Ureter (tissue), 1 donor: ENCODE measurements around the gene SLC36A3. TPM values are rescaled to one million over a fixed set of nuclear protein-coding genes. Genes with fewer than 3 reads are reported as not detected.
"Not testable (repeated sequence)": the region's sequence is repeated elsewhere in the genome, so short reads cannot be mapped to it uniquely, and the experiment has no call there.

ENCODE experiments used
- DNase-seq: peaks from one replicate; pipeline ENCODE4 v3.0.0-alpha.2; 2020; ENCODE audit warnings: low spot score
- total RNA-seq: library from RNA; stranded (reverse); gene quantifications from one replicate; pipeline ENCODE4 v1.2.4, GENCODE V29; 2023
- donor health status: DM: yes; HTN: yes; CAD: no.

Gene SLC36A3
- total RNA-seq, 1 donor from 2014 or later = not detected

- no peak for DNase-seq
Observed at GRCh38 chr5:151259931-151260330, 43.6 kb downstream of the SLC36A3 start.

- DNase-seq = no peak
Observed at GRCh38 chr5:151258816-151259215, 44.8 kb downstream of the SLC36A3 start.

GRCh38 chr5:151258201-151258611 is 45.4 kb downstream of the SLC36A3 start:
- no peak for DNase-seq

- DNase-seq = no peak
Observed at GRCh38 chr5:151257731-151258181, 45.8 kb downstream of the SLC36A3 start.

- no peak for DNase-seq
Observed at GRCh38 chr5:151255621-151256286, 47.8 kb downstream of the SLC36A3 start.

- not testable (repeated sequence) for DNase-seq
Observed at GRCh38 chr5:151254990-151255389, 48.6 kb downstream of the SLC36A3 start.

- no peak for DNase-seq
Observed at GRCh38 chr5:151254556-151254955, 49.0 kb downstream of the SLC36A3 start.

GRCh38 chr5:151253605-151253950 is 50.0 kb downstream of the SLC36A3 start:
- no peak for DNase-seq

GRCh38 chr5:151252762-151253604 is 50.6 kb downstream of the SLC36A3 start, which contains the start of gene GM2A:
Gene GM2A, plus strand, starts transcription at chr5:151253185. Its CDS starts 32 bp downstream, at chr5:151253217.
- DNase-seq = peak; percentile 100

- no peak for DNase-seq
Observed at GRCh38 chr5:151251621-151252020, 51.9 kb downstream of the SLC36A3 start.

GRCh38 chr5:151251001-151251551 is 52.5 kb downstream of the SLC36A3 start:
- DNase-seq = no peak

GRCh38 chr5:151250346-151251000 is 53.1 kb downstream of the SLC36A3 start:
- DNase-seq = no peak

GRCh38 chr5:151249281-151249680 is 54.3 kb downstream of the SLC36A3 start:
- no peak for DNase-seq

- no peak for DNase-seq
Observed at GRCh38 chr5:151248651-151249050, 54.9 kb downstream of the SLC36A3 start.

GRCh38 chr5:151245680-151246219 is 57.8 kb downstream of the SLC36A3 start:
- no peak for DNase-seq

- no peak for DNase-seq
Observed at GRCh38 chr5:151244206-151244605, 59.4 kb downstream of the SLC36A3 start.

- no peak for DNase-seq
Observed at GRCh38 chr5:151243564-151243963, 60.0 kb downstream of the SLC36A3 start.

GRCh38 chr5:151243127-151243526 is 60.4 kb downstream of the SLC36A3 start:
- no peak for DNase-seq

GRCh38 chr5:151240924-151241635 is 62.5 kb downstream of the SLC36A3 start:
- DNase-seq = no peak

GRCh38 chr5:151240268-151240835 is 63.2 kb downstream of the SLC36A3 start:
- DNase-seq = not testable (repeated sequence)
